Right ventricle myocardium inferior (tissue), 1 donor: ENCODE results near the gene NLRP14. TPM values are rescaled to one million over a fixed set of nuclear protein-coding genes. Genes with fewer than 3 reads are reported as not detected.

ENCODE experiments used
- ATAC-seq: fragments of 200-7000 bp; cut with Tn5 transposase; one replicate; pipeline ENCODE4 v1.9.1; 2020; ENCODE audit warnings: mild to moderate bottlenecking, moderate library complexity
- DNase-seq: peaks from one replicate; pipeline ENCODE4 v3.0.0; 2021; ENCODE audit errors: missing footprints
- intact Hi-C: fragments of 100-400 bp; cut with DNase I; formaldehyde crosslinking; loops from one replicate; pipeline ENCODE4 v1.11.0; 2022
- long read RNA-seq: library from polyadenylated mRNA; unstranded; transcript quantifications from one replicate; pipeline ENCODE4 v2.0.0, GENCODE V29; 2021
- total RNA-seq: library from RNA; stranded (reverse); fragmentation: NEBNext Ultra II Directional; extraction: Animal tissue kit (Norgen Biotek cat#: 25700); gene quantifications from one replicate; pipeline ENCODE4 v1.2.1, GENCODE V29; 2021
- donor health status: DM: no; HTN: yes; CAD: no; lungs with severe emphysema.

NLRP14 gene
- total RNA-seq: not detected
- long read RNA-seq: 0 reads

GRCh38 chr11:7020183-7020917 lies at the start of gene NLRP14, which contains the start of gene ZNF214:
Gene NLRP14, plus strand, starts transcription at chr11:7020479. Its CDS starts 18,108 bp downstream, at chr11:7038587.
Gene ZNF214, minus strand, starts transcription at chr11:7020346. Its CDS starts 17,511 bp downstream, at chr11:7002835.
- intact Hi-C loops: no loop called here
- peak; percentile 94 for DNase-seq
- peak; percentile 98 for ATAC-seq

- intact Hi-C loops: no loop called here
- ATAC-seq: no peak
- DNase-seq: no peak
Observed at GRCh38 chr11:6979365-6979764, 40.9 kb upstream of the NLRP14 start.

- DNase-seq (no peak), ATAC-seq (no peak)
- intact Hi-C loops: no loop called here
Observed at GRCh38 chr11:6986487-6986886, 33.8 kb upstream of the NLRP14 start.

- no peak for DNase-seq
- intact Hi-C loops: no loop called here
- ATAC-seq: no peak
Observed at GRCh38 chr11:6988506-6988905, 31.8 kb upstream of the NLRP14 start.

GRCh38 chr11:6991227-6991626 lies 29.1 kb upstream of the NLRP14 start:
- ATAC-seq: no peak
- intact Hi-C loops: no loop called here

GRCh38 chr11:6992026-6992425 lies 28.3 kb upstream of the NLRP14 start:
- intact Hi-C loops: no loop called here

More at GRCh38 chr11:6991227-6991626, 29.1 kb upstream of the NLRP14 start:
- no peak for DNase-seq

GRCh38 chr11:6992457-6993417 lies 27.5 kb upstream of the NLRP14 start:
- intact Hi-C loops: no loop called here
- DNase-seq (no peak), ATAC-seq (no peak)

More at GRCh38 chr11:6992026-6992425, 28.3 kb upstream of the NLRP14 start:
- DNase-seq (no peak), ATAC-seq (no peak)

GRCh38 chr11:6995703-6996102 lies 24.6 kb upstream of the NLRP14 start:
- DNase-seq: no peak
- intact Hi-C loops: no loop called here
- no peak for ATAC-seq

- intact Hi-C loops: no loop called here
- ATAC-seq (no peak), DNase-seq (no peak)
Observed at GRCh38 chr11:7004482-7004881, 15.8 kb upstream of the NLRP14 start.

- no peak for ATAC-seq
- intact Hi-C loops: no loop called here
- no peak for DNase-seq
Observed at GRCh38 chr11:7014118-7014517, 6.2 kb upstream of the NLRP14 start.

- DNase-seq (no peak), ATAC-seq (no peak)
- intact Hi-C loops: no loop called here
Observed at GRCh38 chr11:7016011-7016410, 4.3 kb upstream of the NLRP14 start.

- ATAC-seq: peak; percentile 41
- intact Hi-C loops: no loop called here
- DNase-seq: peak; percentile 68
Observed at GRCh38 chr11:7019500-7020182, 638 bp upstream of the NLRP14 start.

GRCh38 chr11:7021318-7021717 lies 1.0 kb downstream of the NLRP14 start:
- DNase-seq (no peak), ATAC-seq (no peak)
- intact Hi-C loops: no loop called here

GRCh38 chr11:7028141-7028540 lies 7.9 kb downstream of the NLRP14 start:
- ATAC-seq (no peak), DNase-seq (no peak)
- intact Hi-C loops: no loop called here

- DNase-seq (no peak), ATAC-seq (no peak)
- intact Hi-C loops: no loop called here
Observed at GRCh38 chr11:7030836-7031235, 10.6 kb downstream of the NLRP14 start.

- no peak for DNase-seq
- no peak for ATAC-seq
Observed at GRCh38 chr11:7031471-7031871, 11.2 kb downstream of the NLRP14 start.

GRCh38 chr11:7032692-7033091 lies 12.4 kb downstream of the NLRP14 start:
- intact Hi-C loops: no loop called here
- no peak for ATAC-seq

More at GRCh38 chr11:7031471-7031871, 11.2 kb downstream of the NLRP14 start:
- intact Hi-C loops: no loop called here

GRCh38 chr11:7034019-7034418 lies 13.7 kb downstream of the NLRP14 start:
- intact Hi-C loops: no loop called here
- DNase-seq (no peak), ATAC-seq (no peak)

More at GRCh38 chr11:7032692-7033091, 12.4 kb downstream of the NLRP14 start:
- DNase-seq: no peak
